HG02938 (cell line): ENCODE data around the gene ITPRID1.
"Not testable (repeated sequence)": the region's sequence is repeated elsewhere in the genome, so short reads cannot be mapped to it uniquely, and the experiment has no call there.

Experiments used
- ATAC-seq: cut with Tn5 transposase; IDR thresholded peaks from one replicate; pipeline ENCODE4 v1.9.1; 2021; ENCODE audit warnings: mild to moderate bottlenecking, moderate library complexity; ENCODE audit not compliant: unreplicated experiment

ITPRID1 gene

DNA sequence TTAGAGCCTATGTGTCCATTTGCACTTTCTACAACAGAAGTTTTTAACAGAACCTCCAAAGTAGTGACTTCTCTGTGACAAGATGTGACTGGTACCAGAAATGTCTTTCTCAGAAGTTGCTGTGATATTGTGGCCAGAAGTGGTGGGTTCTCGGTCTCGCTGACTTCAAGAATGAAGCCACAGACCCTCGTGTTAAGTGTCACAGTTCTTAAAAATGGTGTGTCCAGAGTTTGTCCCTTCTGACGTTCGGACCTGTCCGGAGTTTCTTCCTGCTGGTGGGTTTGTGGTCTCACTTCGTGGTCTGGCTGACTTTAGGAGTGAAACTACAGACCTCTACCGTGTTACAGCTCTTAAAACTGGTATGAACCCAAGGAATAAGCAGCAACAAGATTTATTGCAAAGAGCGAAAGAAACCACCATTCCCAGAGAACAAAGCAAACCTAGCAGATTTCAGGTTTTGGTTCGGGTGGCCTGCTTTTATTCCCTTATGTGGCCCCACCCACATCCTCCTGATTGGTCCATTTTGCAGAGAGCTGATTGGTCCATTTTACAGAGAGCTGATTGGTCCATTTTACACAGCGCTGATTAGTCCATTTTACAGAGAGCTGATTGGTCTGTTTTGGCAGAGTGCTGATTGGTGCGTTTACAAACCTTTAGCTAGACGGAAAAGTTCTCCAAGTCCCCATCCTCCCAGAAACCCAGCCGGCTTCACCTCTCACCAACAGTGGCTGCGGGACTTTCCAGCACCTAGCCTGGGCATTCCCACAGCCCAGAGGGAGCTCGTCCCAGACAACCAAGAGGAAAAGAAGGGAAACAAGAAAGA, 3.0 kb downstream of the ITPRID1 start:
- ATAC-seq: no peak

DNA sequence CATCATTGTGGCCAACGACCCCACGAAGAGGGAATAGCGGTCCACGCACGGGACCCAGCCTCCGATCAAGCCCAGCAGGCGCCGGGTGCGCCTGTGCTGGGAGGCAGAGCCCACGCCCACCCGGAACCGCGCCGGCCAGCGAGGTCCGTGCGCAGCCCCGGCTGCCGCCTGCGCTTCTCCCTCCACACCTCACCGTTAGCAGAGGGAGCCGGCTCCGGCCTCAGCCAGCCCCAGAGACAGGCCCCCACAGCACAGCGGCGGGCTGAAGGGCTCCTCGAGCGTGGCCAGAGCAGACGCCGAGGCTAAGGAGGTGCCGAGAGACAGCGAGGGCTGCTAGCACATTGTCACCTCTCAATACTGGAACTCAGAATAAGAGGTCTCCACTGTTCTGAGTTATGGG, 3.6 kb downstream of the ITPRID1 start:
- ATAC-seq: no peak

DNA sequence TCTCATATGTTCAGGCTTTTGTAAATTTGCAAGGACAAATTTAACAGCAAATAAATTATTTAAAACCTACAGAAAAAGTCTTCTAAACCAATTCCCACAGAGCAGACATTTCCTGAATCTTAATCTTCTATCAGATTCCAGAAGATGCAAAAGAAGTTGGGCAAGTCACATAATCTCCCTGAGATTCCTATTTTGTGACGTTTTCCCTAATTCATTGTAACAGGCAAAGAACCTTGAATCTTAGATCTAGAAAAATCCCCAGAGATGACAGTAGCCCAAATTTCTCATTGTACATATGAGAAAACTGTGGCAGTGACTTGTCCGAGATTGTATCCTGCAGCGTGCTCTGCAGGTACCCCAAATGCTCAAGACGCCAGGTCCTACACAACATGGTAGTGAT, 4.9 kb downstream of the ITPRID1 start:
- no peak for ATAC-seq

DNA sequence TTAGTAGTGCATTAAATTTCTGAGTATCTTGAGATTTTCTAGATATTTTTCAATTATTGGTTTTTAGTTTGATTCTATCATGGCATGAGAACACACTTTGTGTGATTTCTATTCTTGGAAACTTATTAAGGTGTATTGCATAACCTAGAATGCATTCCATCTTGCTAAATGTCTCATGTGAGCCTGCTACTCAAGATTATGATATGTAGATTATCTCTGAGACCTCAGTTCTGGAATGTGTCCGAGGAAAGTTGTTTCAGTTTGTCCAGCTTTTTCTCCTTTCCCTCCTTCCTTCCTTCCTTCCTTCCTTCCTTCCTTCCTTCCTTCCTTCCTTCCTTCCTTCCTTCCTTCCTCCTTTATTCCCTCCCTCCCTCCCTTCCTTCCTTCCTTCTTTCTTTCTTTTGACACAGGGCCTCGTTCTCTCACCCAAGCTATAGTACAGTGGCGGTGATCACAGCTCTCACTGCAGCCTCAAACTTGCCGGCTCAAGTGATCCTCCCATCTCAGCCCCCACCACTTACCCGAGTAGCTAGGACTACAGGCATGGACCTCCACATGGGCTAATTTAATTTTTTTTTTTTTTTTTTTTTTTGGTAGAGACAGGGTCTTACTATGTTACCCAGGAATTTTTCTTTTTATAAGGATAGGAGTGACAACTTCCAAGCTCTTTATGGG, 7.6 kb downstream of the ITPRID1 start:
- ATAC-seq: no peak

DNA sequence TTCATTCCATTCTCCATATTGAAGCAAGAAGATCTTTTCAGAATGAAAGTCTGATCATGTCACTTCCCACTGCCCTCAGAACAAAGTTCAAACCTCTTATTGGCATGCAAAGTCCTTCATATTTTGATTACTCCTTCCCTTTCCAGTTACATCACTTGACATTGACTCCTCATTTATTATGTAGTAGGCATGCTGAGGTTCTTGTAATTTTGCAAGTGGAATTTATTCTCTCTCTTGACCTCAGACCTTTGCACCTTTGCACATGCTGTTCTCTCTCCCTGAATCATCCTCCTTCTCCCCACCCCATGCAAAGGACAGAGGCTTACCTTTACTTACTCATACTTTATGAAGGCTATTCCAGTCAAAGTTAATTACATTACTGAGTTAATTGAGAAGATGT, 13.0 kb downstream of the ITPRID1 start:
- ATAC-seq: no peak

DNA sequence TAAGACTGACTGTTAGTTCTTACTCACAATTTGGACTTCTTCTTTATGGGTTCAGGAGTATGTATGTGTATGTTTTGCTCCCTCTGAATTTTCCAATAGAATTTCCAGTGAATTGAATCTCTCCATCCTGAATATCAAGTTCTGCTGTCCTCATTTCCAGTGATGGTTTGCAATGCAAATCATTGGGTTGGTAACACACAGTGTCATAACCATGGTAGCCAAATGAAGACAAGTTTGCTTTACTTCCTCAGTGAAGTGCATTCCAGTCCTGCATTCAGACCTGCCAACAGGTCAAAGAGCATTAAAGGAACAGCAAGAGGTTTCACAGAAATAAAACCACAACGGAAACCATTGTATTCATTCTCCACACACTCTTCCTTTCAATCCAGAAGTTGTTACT, 15.2 kb downstream of the ITPRID1 start:
- ATAC-seq: no peak

DNA sequence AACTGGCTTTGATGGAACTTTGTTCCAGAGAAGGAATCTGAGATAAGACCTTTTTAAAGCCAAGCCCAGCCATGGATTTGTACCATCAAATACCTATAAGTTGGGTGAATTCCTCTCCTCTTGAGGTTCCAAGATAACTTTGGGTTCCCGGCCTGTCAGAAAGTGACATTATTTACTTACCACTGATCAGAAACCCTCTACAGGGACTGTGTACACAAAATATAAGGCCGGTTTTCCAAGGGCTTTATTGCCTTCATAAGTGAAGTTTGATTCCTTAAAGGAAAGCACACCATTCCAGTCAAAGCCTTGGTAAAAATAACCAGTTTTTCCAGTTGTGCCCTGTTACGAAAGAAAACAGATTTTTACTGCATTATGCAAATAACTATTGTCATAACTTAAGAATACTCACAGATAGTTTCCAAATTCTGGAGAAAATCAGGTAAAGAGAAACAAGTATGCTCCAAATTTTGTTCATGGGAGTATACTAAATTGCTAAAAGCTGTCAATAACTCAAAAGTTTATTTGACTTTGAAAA, 26.8 kb downstream of the ITPRID1 start:
- ATAC-seq: not testable (repeated sequence)

DNA sequence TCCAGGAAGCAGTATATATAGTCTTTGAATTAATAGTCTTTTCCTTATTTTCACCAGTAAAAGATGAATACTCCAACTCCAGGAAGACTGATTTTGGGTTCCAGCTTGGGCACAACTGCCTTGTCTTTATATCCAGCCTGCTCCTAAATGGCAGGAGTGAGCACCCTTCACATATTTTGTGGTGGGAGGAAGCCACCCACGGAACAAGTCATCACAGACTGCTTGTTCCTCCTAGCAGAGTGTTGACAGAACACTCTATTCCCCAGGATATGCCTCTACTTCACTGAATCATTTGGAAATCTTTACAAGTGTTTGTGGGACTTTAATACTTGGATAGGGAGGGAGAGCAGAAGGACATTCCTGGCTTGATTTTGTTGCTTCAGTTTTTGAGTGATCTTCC, 31.7 kb downstream of the ITPRID1 start:
- no peak for ATAC-seq

DNA sequence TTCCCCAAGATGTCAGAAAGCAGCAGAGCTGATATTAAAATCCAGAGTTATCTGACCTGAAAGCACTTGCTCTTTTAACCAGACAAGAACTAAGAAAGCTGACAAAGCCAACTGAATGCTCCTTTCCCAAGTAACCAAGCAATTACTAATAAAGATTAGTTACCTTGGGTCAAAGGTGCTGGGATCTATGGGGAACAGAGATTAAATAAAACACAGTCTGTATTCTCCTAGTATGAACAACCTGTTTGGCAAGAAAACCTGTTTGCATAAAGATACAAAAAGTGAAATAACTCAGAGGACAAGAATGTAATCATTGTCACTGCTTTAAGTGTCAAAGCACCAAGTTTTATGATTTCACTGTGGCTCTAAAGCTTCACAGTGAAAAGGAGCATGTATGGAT, 35.7 kb downstream of the ITPRID1 start:
- no peak for ATAC-seq

DNA sequence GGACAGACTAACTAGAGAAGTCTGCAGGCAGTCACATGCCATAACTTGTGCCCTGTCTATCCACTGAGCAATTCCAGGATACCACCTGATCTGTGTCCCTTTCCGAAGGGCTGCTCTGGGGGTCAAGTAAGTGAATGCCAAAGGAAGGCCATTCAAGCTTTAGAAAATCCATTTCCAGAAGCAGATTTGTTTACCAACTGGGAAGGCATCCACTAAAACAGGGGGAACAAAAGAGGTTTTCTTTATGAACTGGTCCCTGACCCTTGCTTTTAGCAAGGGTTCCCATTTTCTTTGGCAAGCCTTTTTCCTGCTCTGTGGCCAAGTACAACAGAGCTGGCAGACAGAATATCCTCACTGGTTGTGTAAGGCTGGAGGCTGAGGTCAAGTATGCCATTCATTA, 36.5 kb downstream of the ITPRID1 start:
- ATAC-seq: no peak

DNA sequence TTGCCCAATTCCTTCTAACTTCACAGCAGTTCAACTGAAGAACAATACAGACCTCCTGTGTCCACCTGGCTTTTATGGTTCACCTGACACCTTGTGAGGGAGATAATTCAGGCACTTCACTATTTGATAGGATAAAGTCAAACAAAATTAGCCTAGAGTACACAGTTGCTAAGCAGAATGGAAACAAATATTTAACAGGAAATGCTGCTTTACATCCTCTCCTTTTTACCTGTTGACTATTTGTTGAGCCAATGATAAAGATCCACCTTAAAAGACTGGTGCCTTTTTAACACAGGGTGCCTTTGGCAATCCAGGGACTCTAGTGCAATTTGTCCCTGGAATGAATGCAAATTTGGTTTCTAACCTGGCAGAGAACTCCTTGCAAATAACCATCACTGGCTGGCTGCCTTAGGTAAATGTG, 39.8 kb downstream of the ITPRID1 start:
- ATAC-seq: no peak

DNA sequence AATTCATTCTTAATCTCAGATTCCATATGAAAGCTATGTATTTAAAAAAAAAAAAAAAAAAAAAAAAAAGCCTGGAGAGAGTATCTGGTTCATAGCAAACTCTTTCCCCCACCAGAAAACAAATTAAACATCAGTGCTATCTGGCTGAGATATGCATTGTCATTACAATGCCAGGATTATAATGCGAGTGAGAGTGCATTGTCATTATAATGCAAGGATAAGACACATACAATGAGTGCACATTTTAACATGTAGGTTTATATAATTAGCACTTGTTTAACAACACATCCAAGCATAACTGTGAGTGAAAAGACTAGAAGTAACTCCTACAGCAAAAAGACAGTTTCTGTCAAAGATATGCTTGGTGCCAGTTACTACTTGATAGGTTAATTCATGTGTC, 48.1 kb downstream of the ITPRID1 start:
- ATAC-seq: no peak

DNA sequence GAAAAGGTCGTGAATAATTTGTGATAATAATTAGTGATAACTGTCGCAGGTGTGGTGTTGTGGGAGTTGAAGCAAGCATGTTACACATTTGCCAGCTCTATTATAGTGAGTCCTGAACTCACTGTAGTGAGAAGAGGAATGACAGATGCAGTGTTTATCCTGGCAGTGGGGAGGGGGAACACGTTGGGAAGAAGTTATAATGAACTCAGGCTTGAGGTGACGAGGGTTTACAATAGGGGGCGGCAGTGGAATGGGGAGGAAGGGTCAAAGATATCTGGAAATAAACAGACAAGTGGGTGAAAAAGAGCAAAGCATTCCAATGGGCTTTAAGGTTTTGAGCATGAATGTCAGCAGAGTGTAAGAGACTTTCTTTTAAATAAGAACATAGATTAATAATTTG, 49.6 kb downstream of the ITPRID1 start:
- ATAC-seq: no peak

DNA sequence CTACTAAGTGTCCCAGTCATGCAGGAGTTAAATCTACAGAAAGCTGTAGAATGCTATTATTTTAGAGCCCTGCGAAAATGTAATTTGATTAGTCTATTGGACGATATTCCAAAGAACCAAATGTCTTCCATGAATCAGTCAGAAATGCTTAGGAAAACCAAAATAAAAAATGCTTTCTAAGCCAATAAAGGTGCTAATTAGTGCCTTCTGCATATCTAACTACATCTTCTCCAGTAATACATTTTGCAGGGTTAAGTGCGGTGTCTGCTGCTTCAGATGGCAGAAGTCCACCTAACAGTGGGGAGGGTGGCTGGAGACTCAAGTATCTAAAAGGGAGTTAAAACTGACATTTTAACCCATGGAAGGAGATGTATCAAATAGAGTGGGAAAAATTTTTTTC, 50.1 kb downstream of the ITPRID1 start:
- no peak for ATAC-seq

DNA sequence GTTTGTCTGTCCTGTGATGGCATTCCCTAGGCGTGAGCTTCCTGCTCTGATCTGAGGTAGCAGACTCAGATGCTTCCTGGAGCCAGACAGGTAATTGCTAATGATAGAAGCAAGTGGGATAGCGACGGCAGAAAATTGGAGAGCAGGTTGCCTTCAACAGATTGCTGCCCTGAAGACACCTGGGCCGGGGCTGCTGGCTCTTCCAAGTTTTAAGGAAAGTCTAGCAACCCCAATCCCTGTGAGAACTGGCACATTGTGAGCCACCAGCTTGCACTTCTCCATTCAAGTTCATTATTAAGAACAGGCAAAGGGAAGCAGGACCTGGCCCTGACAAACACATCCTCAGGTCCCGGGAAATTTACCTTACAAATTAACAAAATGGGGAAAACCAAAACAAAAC, 50.8 kb downstream of the ITPRID1 start:
- ATAC-seq: no peak

DNA sequence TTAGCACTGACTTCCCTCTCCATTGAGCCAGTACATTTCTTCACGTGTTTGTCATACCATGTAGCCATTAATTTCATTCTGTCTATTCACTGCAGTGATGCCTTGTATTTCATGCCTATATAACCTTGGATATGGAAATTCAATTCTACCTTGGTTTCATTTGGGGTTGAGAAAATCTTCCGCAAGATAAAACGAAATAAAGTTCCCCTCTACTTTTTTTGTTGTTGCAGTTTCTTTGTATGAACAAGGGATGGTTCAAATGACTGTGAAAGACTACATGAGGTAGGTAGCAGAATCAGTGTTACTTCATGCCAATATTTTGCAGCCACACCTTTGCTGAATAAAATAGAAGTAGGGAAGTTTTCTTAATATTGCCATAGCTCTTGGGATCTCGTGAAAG, 55.6 kb downstream of the ITPRID1 start:
- no peak for ATAC-seq

DNA sequence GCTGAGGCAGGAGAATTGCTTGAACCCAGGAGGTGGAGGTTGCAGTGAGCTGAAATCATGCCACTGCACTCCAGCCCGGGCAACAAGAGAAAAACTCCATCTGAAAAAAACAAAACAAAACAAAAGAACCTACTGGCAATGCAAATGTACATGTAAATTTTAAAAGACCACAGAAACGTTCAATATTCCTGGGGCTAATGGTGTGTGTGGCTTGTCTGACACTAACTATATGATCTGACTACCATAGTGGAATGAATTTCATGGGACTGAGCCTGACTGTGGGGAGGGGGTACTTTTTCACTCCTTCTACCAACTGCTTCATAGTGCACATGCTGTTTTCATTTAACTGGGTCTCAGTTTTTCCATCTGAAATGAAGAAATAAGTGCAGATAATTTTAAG, 69.6 kb downstream of the ITPRID1 start:
- no peak for ATAC-seq

DNA sequence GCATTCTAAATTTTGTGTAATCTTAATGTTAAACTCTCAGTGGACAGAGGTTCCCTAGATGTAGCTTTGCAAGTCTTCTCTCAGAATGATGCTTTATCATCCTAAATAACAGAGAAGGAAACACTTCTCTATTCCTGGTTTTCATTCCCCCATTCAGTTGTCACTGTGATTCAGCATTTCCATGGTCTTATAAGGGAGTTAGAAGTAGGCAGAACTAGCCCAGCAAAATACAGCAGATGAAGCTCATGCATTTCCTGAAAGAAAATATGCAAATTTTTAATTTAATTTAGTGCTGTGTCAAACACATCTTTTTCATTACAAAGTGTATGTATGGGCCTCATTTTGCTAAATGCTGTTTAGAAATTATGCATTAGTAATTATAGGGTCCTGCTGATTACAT, 70.1 kb downstream of the ITPRID1 start:
- no peak for ATAC-seq

DNA sequence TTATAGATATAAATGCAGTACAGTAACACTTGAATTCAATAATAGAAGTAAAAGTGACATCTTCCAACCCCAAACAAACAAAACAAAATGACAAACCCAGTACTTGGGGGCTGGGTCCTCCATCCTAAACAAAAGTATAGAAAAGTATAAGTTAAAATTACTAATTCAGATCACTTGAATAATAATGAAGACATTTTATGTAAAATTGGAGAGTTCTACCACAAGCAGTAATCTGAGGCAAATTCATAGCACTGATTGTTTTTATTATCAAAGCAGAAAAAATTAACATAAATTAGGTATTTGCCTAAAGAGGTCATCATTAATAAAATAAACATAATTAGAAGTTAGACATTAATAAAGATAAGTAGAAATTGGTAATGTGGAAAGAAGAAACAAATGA, 81.5 kb downstream of the ITPRID1 start:
- no peak for ATAC-seq

DNA sequence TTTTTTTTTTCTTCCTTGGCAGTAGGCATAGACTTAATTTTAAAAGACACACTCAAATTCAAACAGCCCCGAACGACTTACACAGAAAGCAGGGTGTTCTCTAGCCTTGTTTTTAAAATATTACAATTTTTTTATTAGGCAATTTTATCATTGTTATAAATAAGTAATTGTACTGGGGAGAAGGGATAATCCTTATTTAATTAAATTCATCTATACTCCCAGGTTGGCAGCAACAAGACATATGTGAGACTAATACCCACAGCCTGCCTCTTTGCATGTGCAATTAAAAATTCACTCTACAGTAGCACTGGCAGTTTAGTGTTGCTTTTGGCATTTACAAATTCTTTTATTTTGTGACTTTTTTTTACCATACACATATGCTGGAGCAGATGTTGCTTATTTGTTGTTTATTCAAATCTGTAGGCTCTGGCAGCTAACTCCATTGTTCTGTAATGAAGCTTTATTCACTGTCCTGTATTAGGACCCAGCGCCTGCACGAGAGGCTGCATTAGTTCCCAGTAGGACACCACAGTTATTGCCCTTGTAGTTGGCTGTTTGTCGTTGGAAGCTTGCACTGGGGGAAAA, 88.2 kb downstream of the ITPRID1 start:
- ATAC-seq: no peak

DNA sequence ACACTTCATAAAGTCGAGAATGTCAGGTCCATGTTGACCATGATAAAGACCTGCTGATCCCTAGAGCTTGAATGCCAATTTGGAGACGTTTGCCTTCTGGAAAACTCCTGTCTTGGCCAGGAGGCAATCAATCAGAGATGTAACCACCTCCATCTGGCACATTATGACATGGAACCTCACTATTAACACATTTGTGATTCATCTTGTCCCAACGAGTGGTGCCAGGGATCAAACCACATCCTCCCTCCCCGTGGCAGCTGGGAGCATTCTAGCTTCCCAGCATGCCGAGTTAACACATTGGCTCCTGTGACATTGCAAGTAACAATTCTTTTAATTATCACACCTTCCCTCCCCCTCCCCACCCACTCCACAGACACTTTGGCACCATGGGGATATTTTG, 89.2 kb downstream of the ITPRID1 start:
- ATAC-seq: no peak

DNA sequence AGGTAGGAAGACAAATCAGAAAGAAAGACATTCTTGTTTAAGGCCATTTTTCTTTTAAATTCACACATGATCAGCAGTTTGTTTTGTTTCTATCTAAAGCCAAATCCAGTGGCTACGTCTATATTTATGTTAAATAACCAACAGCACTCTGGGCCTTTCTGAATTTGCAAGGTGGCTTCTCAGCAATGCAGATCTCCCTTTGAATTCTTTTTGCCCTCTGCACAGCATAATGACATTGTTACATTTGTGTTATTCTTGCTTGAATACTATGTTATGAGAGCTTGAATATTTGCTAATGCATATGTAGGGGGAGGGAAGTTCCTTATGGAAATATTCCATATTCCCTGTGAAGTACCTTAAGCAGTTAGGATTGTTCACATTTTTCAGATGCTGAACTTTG, 99.7 kb downstream of the ITPRID1 start:
- ATAC-seq: no peak
